Esophagus (tissue), 2 donors: ENCODE results near the gene NR1H2. TPM values are rescaled to one million over a fixed set of nuclear protein-coding genes. Genes with fewer than 3 reads are reported as not detected.
"Not testable (repeated sequence)": the region's sequence is repeated elsewhere in the genome, so short reads cannot be mapped to it uniquely, and the experiment has no call there.

Experiments
- H3K27ac ChIP-seq, 2 donors: one replicate each; pipeline ENCODE4 v1.5.1; 2013; ENCODE audit warnings: low read depth in 2 of 2, mild to moderate bottlenecking in 2 of 2, inconsistent platforms in 1 of 2, low read length in 1 of 2, moderate library complexity in 1 of 2
- H3K27me3 ChIP-seq, 2 donors: one replicate each; pipeline ENCODE4 v1.6.1; 2013; ENCODE audit warnings: low read length in 2 of 2, control low read depth in 1 of 2, mild to moderate bottlenecking in 1 of 2; ENCODE audit not compliant: insufficient read depth in 2 of 2, control insufficient read depth in 1 of 2
- H3K36me3 ChIP-seq, 2 donors: one replicate each; pipeline ENCODE4 v1.6.1; 2013; ENCODE audit warnings: low read length in 1 of 2; ENCODE audit not compliant: control insufficient read depth in 2 of 2, insufficient read depth in 2 of 2
- H3K4me1 ChIP-seq, 2 donors: one replicate each; pipeline ENCODE4 v1.6.1; 2013; ENCODE audit warnings: low read length in 1 of 2; ENCODE audit not compliant: control insufficient read depth in 2 of 2, insufficient read depth in 2 of 2
- H3K4me3 ChIP-seq, 2 donors: one replicate each; pipeline ENCODE4 v1.5.1; 2013; ENCODE audit warnings: low read length in 2 of 2, mild to moderate bottlenecking in 2 of 2, low read depth in 1 of 2, moderate library complexity in 1 of 2
- H3K9me3 ChIP-seq, 2 donors: one replicate each; pipeline ENCODE4 v1.6.1; 2013; ENCODE audit warnings: mild to moderate bottlenecking in 2 of 2, low read depth in 1 of 2, low read length in 1 of 2, moderate library complexity in 1 of 2; ENCODE audit not compliant: control insufficient read depth in 2 of 2, insufficient read depth in 1 of 2
- WGBS, 2 donors: extraction: QIAGEN DNeasy Blood & Tissue Kit; methylation state at CpG; one replicate each; pipeline ENCODE4 v1.1.7; 2013; 5-methylcytosine and 5-hydroxymethylcytosine counted together
- polyA plus RNA-seq, 2 donors: library from polyadenylated mRNA; stranded (reverse); fragments of 200-250 nt; gene quantifications; one replicate each; pipeline ENCODE4 v1.2.3, GENCODE V29; 2013
- donor health status: healthy with polysubstance abuse.
- donor health status: Bipolar disorder and iron deficiency.

The NR1H2 gene
- polyA plus RNA-seq: 10 to 100 TPM; 50.3 to 55.0 TPM

- Histone ChIP-seq H3K9me3 (no peaks in the 10 kb centered on the region), H3K36me3 (peaks cover 12 to 32% of the 10 kb centered on the region in 2 donors)
- 1% methylated on average over 51 to 67 of the region's 67 CpGs for WGBS, 2 donors
These were observed at the start of gene NR1H2 for GRCh38 chr19:50376166-50377050. Gene NR1H2 (plus strand): TSS chr19:50376457. CDS start chr19:50377606, 1,149 bp downstream.

GRCh38 chr19:50327013-50327412 is 49.2 kb upstream of the NR1H2 start:
- WGBS, 2 donors: 50 to 55% methylated on average over 3 to 4 of the region's 4 CpGs
- H3K36me3 ChIP-seq: no peaks in the 10 kb centered on the region
- H3K9me3 ChIP-seq: peaks cover 0 to 8% of the 10 kb centered on the region in 2 donors
- peaks cover 5 to 19% of the 10 kb centered on the region in 2 donors for H3K27me3 ChIP-seq
- H3K4me1 ChIP-seq: peaks cover 10 to 29% of the 10 kb centered on the region in 2 donors
- H3K4me3 ChIP-seq: no peak overlapping the region
- H3K27ac ChIP-seq: no peak overlapping the region

More at GRCh38 chr19:50376166-50377050, at the start of gene NR1H2:
- Histone ChIP-seq H3K4me1 (no peaks in the 10 kb centered on the region), H3K27me3 (no peaks in the 10 kb centered on the region), H3K4me3 (peak within 1 kb of the TSS; percentile 85 to 92), H3K27ac (peak within 1 kb of the TSS; percentile 99 to 100)

- H3K4me1 ChIP-seq: peaks cover 10 to 29% of the 10 kb centered on the region in 2 donors
- H3K36me3 ChIP-seq: no peaks in the 10 kb centered on the region
- H3K9me3 ChIP-seq: peaks cover 0 to 8% of the 10 kb centered on the region in 2 donors
- H3K4me3 ChIP-seq: peak overlapping the region in 1 of 2 donors; percentile 47
- H3K27me3 ChIP-seq: peaks cover 5 to 21% of the 10 kb centered on the region in 2 donors
- 17 to 31% methylated on average over 13 to 20 of the region's 20 CpGs for WGBS, 2 donors
- no peak overlapping the region for H3K27ac ChIP-seq
These were observed 48.6 kb upstream of the NR1H2 start for GRCh38 chr19:50327461-50328223.

GRCh38 chr19:50328224-50328872 is 47.9 kb upstream of the NR1H2 start:
- WGBS, 2 donors: 2% methylated on average over 51 to 104 of the region's 104 CpGs
- Histone ChIP-seq H3K9me3 (peaks cover 0 to 8% of the 10 kb centered on the region in 2 donors), H3K27me3 (peaks cover 5 to 27% of the 10 kb centered on the region in 2 donors), H3K4me3 (peak overlapping the region; percentile 42 to 47), H3K36me3 (no peaks in the 10 kb centered on the region), H3K4me1 (peaks cover 14 to 30% of the 10 kb centered on the region in 2 donors), H3K27ac (peak overlapping the region in 1 of 2 donors; percentile 5)

GRCh38 chr19:50328873-50329145 is 47.4 kb upstream of the NR1H2 start:
- peak overlapping the region; percentile 42 to 47 for H3K4me3 ChIP-seq
- WGBS, 2 donors: 1 to 2% methylated on average over 12 to 40 of the region's 40 CpGs
- peaks cover 0 to 8% of the 10 kb centered on the region in 2 donors for H3K9me3 ChIP-seq
- H3K36me3 ChIP-seq: no peaks in the 10 kb centered on the region
- peaks cover 5 to 27% of the 10 kb centered on the region in 2 donors for H3K27me3 ChIP-seq
- peaks cover 14 to 32% of the 10 kb centered on the region in 2 donors for H3K4me1 ChIP-seq
- H3K27ac ChIP-seq: peak overlapping the region in 1 of 2 donors; percentile 5

GRCh38 chr19:50329146-50329925 is 46.9 kb upstream of the NR1H2 start, which contains the start of gene KCNC3:
Gene KCNC3 (minus strand): TSS chr19:50329377. CDS start chr19:50329082, 295 bp downstream.
- Histone ChIP-seq H3K27me3 (peaks cover 5 to 27% of the 10 kb centered on the region in 2 donors), H3K9me3 (peaks cover 0 to 13% of the 10 kb centered on the region in 2 donors), H3K27ac (peak within 1 kb of the TSS; percentile 5 to 47), H3K4me1 (peaks cover 14 to 30% of the 10 kb centered on the region in 2 donors), H3K4me3 (peak within 1 kb of the TSS; percentile 42 to 47), H3K36me3 (no peaks in the 10 kb centered on the region)
- WGBS, 2 donors: 2% methylated on average over 41 to 43 of the region's 43 CpGs

- Histone ChIP-seq H3K27ac (peak overlapping the region in 1 of 2 donors; percentile 47), H3K4me1 (peaks cover 14 to 28% of the 10 kb centered on the region in 2 donors), H3K27me3 (peaks cover 5 to 27% of the 10 kb centered on the region in 2 donors)
These were observed 46.3 kb upstream of the NR1H2 start for GRCh38 chr19:50329926-50330294.

GRCh38 chr19:50330365-50331078 is 45.7 kb upstream of the NR1H2 start:
- peak overlapping the region in 1 of 2 donors; percentile 28 for H3K4me3 ChIP-seq
- no peaks in the 10 kb centered on the region for H3K36me3 ChIP-seq
- H3K27me3 ChIP-seq: peaks cover 5 to 27% of the 10 kb centered on the region in 2 donors
- H3K9me3 ChIP-seq: peaks cover 0 to 13% of the 10 kb centered on the region in 2 donors
- H3K27ac ChIP-seq: peak overlapping the region in 1 of 2 donors; percentile 8
- 5% methylated on average over 31 to 48 of the region's 48 CpGs for WGBS, 2 donors
- H3K4me1 ChIP-seq: peaks cover 10 to 25% of the 10 kb centered on the region in 2 donors

More at GRCh38 chr19:50329926-50330294, 46.3 kb upstream of the NR1H2 start:
- not testable (repeated sequence) for H3K36me3 ChIP-seq, H3K4me3 ChIP-seq
- peaks cover 0 to 13% of the 10 kb centered on the region in 2 donors for H3K9me3 ChIP-seq
- WGBS, 2 donors: 15 to 20% methylated on average over 18 of the region's 18 CpGs
